ENCODE data around the gene WWC1. TPM values are rescaled to one million over a fixed set of nuclear protein-coding genes. Genes with fewer than 3 reads are reported as not detected.

Gene WWC1
- total RNA-seq, 2 experiments from 2014 or later, result 1.0 to 1.3 TPM

GRCh38 chr5:168251259-168251658 is 40.2 kb upstream of the WWC1 start:
- intact Hi-C loops (cut with DNase I, micrococcal nuclease), result no loop called here
- H3K9me3 Mint-ChIP-seq, result no peaks in the 10 kb centered on the region
- H3K4me1 ChIP-seq (ENCODE audit: insufficient read depth, low read length), result no peaks in the 10 kb centered on the region
- no peak overlapping the region for H3K27ac Mint-ChIP-seq
- ATAC-seq (ENCODE audit: poor library complexity), result no peak
- H3K27ac ChIP-seq (ENCODE audit: low read depth in 1 of 2, low read length in 2 of 2), result no peak overlapping the region
- no peaks in the 10 kb centered on the region for H3K4me1 Mint-ChIP-seq (ENCODE audit: low read depth)
- no peak overlapping the region for H3K4me3 Mint-ChIP-seq
- no peaks in the 10 kb centered on the region for H3K9me3 ChIP-seq (ENCODE audit: control insufficient read depth in 1 of 2, insufficient read depth in 1 of 2, low read length in 2 of 2)
- POLR2A ChIA-PET, result no interaction called here
- no peaks in the 10 kb centered on the region for H3K27me3 ChIP-seq (ENCODE audit: control insufficient read depth in 1 of 2, insufficient read depth in 2 of 2, low read length in 2 of 2)
- DNase-seq, result no peak
- H3K36me3 ChIP-seq (ENCODE audit: insufficient read depth, low read length), result no peaks in the 10 kb centered on the region
- CTCF ChIA-PET, result no interaction called here
- no peak overlapping the region for H3K4me3 ChIP-seq (ENCODE audit: low read length)
- no peaks in the 10 kb centered on the region for H3K36me3 Mint-ChIP-seq (ENCODE audit: low read depth)
- H3K27me3 Mint-ChIP-seq, result no peaks in the 10 kb centered on the region
- TF ChIP-seq, protein P1, sequence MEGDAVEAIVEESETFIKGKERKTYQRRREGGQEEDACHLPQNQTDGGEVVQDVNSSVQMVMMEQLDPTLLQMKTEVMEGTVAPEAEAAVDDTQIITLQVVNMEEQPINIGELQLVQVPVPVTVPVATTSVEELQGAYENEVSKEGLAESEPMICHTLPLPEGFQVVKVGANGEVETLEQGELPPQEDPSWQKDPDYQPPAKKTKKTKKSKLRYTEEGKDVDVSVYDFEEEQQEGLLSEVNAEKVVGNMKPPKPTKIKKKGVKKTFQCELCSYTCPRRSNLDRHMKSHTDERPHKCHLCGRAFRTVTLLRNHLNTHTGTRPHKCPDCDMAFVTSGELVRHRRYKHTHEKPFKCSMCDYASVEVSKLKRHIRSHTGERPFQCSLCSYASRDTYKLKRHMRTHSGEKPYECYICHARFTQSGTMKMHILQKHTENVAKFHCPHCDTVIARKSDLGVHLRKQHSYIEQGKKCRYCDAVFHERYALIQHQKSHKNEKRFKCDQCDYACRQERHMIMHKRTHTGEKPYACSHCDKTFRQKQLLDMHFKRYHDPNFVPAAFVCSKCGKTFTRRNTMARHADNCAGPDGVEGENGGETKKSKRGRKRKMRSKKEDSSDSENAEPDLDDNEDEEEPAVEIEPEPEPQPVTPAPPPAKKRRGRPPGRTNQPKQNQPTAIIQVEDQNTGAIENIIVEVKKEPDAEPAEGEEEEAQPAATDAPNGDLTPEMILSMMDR (IDR thresholded peaks at IDR 0.05), result no peak

GRCh38 chr5:168254013-168254693 is 37.3 kb upstream of the WWC1 start:
- TF ChIP-seq, protein P1 (IDR thresholded peaks at IDR 0.05), result no peak
- H3K27me3 Mint-ChIP-seq, result no peaks in the 10 kb centered on the region
- POLR2A ChIA-PET, result no interaction called here
- ATAC-seq (ENCODE audit: poor library complexity) (no peak), DNase-seq (no peak)
- Histone ChIP-seq H3K9me3 (ENCODE audit: control insufficient read depth in 1 of 2, insufficient read depth in 1 of 2, low read length in 2 of 2) (no peaks in the 10 kb centered on the region), H3K27ac (ENCODE audit: low read depth in 1 of 2, low read length in 2 of 2) (no peak overlapping the region), H3K4me1 (ENCODE audit: insufficient read depth, low read length) (no peaks in the 10 kb centered on the region), H3K27me3 (ENCODE audit: control insufficient read depth in 1 of 2, insufficient read depth in 2 of 2, low read length in 2 of 2) (no peaks in the 10 kb centered on the region), H3K36me3 (ENCODE audit: insufficient read depth, low read length) (no peaks in the 10 kb centered on the region), H3K4me3 (ENCODE audit: low read length) (no peak overlapping the region)
- no peaks in the 10 kb centered on the region for H3K36me3 Mint-ChIP-seq (ENCODE audit: low read depth)
- H3K4me3 Mint-ChIP-seq, result no peak overlapping the region
- intact Hi-C loops (cut with DNase I, micrococcal nuclease), result no loop called here
- CTCF ChIA-PET, result no interaction called here
- no peaks in the 10 kb centered on the region for H3K9me3 Mint-ChIP-seq
- no peaks in the 10 kb centered on the region for H3K4me1 Mint-ChIP-seq (ENCODE audit: low read depth)
- H3K27ac Mint-ChIP-seq, result no peak overlapping the region

- H3K9me3 Mint-ChIP-seq, result no peaks in the 10 kb centered on the region
- Histone ChIP-seq H3K4me3 (ENCODE audit: low read length) (no peak overlapping the region), H3K27me3 (ENCODE audit: control insufficient read depth in 1 of 2, insufficient read depth in 2 of 2, low read length in 2 of 2) (no peaks in the 10 kb centered on the region), H3K36me3 (ENCODE audit: insufficient read depth, low read length) (no peaks in the 10 kb centered on the region), H3K27ac (ENCODE audit: low read depth in 1 of 2, low read length in 2 of 2) (no peak overlapping the region), H3K9me3 (ENCODE audit: control insufficient read depth in 1 of 2, insufficient read depth in 1 of 2, low read length in 2 of 2) (peaks cover 0 to 4% of the 10 kb centered on the region in 2 experiments), H3K4me1 (ENCODE audit: insufficient read depth, low read length) (no peaks in the 10 kb centered on the region)
- no peaks in the 10 kb centered on the region for H3K4me1 Mint-ChIP-seq (ENCODE audit: low read depth)
- no peak overlapping the region for H3K4me3 Mint-ChIP-seq
- intact Hi-C loops (cut with DNase I, micrococcal nuclease), result no loop called here
- POLR2A ChIA-PET, result no interaction called here
- no peak for ATAC-seq (ENCODE audit: poor library complexity)
- DNase-seq, result no peak
- H3K27ac Mint-ChIP-seq, result no peak overlapping the region
- H3K27me3 Mint-ChIP-seq, result no peaks in the 10 kb centered on the region
- TF ChIP-seq, protein P1 (IDR thresholded peaks at IDR 0.05), result no peak
- CTCF ChIA-PET, result no interaction called here
- H3K36me3 Mint-ChIP-seq (ENCODE audit: low read depth), result no peaks in the 10 kb centered on the region
Observed at GRCh38 chr5:168260353-168261226, 30.9 kb upstream of the WWC1 start.
